Neural progenitor cell (in vitro differentiated cells): ENCODE data around the gene CIB4.

Source experiments
- EZH2phosphoT487 ChIP-seq: fragments of 200-600 bp; sonication (generic); IDR thresholded peaks from 2 replicates; pipeline ENCODE4 v1.6.1; 2017; ENCODE audit warnings: antibody characterized with exemption
- TF ChIP-seq, protein P1 (sequence below): fragments of 200-600 bp; sonication (generic); IDR thresholded peaks from 2 replicates; pipeline ENCODE4 v1.5.1; 2017; ENCODE audit warnings: antibody characterized with exemption, mild to moderate bottlenecking

DNA sequence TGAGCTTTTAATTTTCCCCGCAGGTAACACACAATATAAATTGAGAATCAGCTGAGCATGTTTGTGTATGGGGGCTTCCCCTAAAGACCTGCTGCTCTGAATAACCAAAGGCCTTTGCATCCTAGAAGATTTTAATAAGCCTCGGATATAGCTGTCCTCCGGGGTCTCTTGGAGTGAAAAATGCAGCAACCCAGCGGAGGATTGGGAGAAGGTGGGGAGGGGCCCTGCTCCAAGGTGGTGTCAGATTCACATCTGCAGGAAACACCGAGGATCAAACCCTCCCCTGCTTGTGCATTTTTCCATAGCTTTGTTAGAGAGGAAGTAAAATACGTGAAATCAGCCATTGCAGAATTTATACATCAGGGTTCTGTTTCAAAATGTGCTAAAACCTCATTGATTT lies 100.2 kb downstream of the CIB4 start:
- TF ChIP-seq, protein P1, sequence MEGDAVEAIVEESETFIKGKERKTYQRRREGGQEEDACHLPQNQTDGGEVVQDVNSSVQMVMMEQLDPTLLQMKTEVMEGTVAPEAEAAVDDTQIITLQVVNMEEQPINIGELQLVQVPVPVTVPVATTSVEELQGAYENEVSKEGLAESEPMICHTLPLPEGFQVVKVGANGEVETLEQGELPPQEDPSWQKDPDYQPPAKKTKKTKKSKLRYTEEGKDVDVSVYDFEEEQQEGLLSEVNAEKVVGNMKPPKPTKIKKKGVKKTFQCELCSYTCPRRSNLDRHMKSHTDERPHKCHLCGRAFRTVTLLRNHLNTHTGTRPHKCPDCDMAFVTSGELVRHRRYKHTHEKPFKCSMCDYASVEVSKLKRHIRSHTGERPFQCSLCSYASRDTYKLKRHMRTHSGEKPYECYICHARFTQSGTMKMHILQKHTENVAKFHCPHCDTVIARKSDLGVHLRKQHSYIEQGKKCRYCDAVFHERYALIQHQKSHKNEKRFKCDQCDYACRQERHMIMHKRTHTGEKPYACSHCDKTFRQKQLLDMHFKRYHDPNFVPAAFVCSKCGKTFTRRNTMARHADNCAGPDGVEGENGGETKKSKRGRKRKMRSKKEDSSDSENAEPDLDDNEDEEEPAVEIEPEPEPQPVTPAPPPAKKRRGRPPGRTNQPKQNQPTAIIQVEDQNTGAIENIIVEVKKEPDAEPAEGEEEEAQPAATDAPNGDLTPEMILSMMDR: no peak
- no peak for TF ChIP-seq EZH2phosphoT487
